GM19455 (cell line): Measurements from ENCODE around the gene RYR2.
"Not testable (repeated sequence)": the region's sequence is repeated elsewhere in the genome, so short reads cannot be mapped to it uniquely, and the experiment has no call there.

Experiments used
- ATAC-seq: cut with Tn5 transposase; IDR thresholded peaks from one replicate; pipeline ENCODE4 v1.9.1; 2021; ENCODE audit not compliant: unreplicated experiment

RYR2 gene

GRCh38 chr1:237071641-237072420, 29.8 kb downstream of the RYR2 start:
- ATAC-seq = no peak

- no peak for ATAC-seq
Observed at GRCh38 chr1:237074371-237075117, 32.6 kb downstream of the RYR2 start.

GRCh38 chr1:237084341-237085077, 42.5 kb downstream of the RYR2 start:
- ATAC-seq = no peak

GRCh38 chr1:237091691-237092090, 49.7 kb downstream of the RYR2 start:
- no peak for ATAC-seq

- ATAC-seq = no peak
Observed at GRCh38 chr1:237093691-237094090, 51.7 kb downstream of the RYR2 start.

- ATAC-seq = no peak
Observed at GRCh38 chr1:237098541-237098940, 56.6 kb downstream of the RYR2 start.

- ATAC-seq = no peak
Observed at GRCh38 chr1:237103021-237103420, 61.0 kb downstream of the RYR2 start.

GRCh38 chr1:237104096-237104495, 62.1 kb downstream of the RYR2 start:
- ATAC-seq = no peak

- ATAC-seq = no peak
Observed at GRCh38 chr1:237105826-237106225, 63.8 kb downstream of the RYR2 start.

GRCh38 chr1:237108297-237109040, 66.5 kb downstream of the RYR2 start:
- no peak for ATAC-seq

GRCh38 chr1:237111807-237112206, 69.8 kb downstream of the RYR2 start:
- no peak for ATAC-seq

- ATAC-seq = no peak
Observed at GRCh38 chr1:237112663-237113062, 70.7 kb downstream of the RYR2 start.

- ATAC-seq = no peak
Observed at GRCh38 chr1:237115035-237115434, 73.1 kb downstream of the RYR2 start.

- no peak for ATAC-seq
Observed at GRCh38 chr1:237119091-237119490, 77.1 kb downstream of the RYR2 start.

GRCh38 chr1:237120683-237121082, 78.7 kb downstream of the RYR2 start:
- no peak for ATAC-seq

- ATAC-seq = no peak
Observed at GRCh38 chr1:237124856-237125462, 83.0 kb downstream of the RYR2 start.

GRCh38 chr1:237126180-237126579, 84.2 kb downstream of the RYR2 start:
- ATAC-seq = no peak

- ATAC-seq = not testable (repeated sequence)
Observed at GRCh38 chr1:237127301-237127700, 85.3 kb downstream of the RYR2 start.

- ATAC-seq = no peak
Observed at GRCh38 chr1:237133921-237134320, 91.9 kb downstream of the RYR2 start.

- no peak for ATAC-seq
Observed at GRCh38 chr1:237134929-237135328, 92.9 kb downstream of the RYR2 start.

GRCh38 chr1:237138551-237138950, 96.6 kb downstream of the RYR2 start:
- no peak for ATAC-seq
